ENCODE measurements around the gene GLMP. TPM values are rescaled to one million over a fixed set of nuclear protein-coding genes. Genes with fewer than 3 reads are reported as not detected.

GLMP gene
- total RNA-seq, 4 donors from 2014 or later, result 27.0 to 47.8 (median 37.5) TPM

- Histone ChIP-seq H3K4me1 (no peaks in the 10 kb centered on the region), H3K9me3 (no peaks in the 10 kb centered on the region), H3K27me3 (no peaks in the 10 kb centered on the region), H3K27ac (replicated peaks in 1 of 4) (no peak overlapping the region), H3K36me3 (peaks cover 90 to 100% (median 99%) of the 10 kb centered on the region in 4 donors), H3K4me3 (no peak overlapping the region)
- DNase-seq (ENCODE audit: extremely low spot score), result no peak
- intact Hi-C loops (cut with DNase I), result no loop called here
- WGBS, result 53% methylated on average over 1 of the region's 1 CpG
- no peak for TF ChIP-seq POLR2A (IDR thresholded peaks at IDR 0.05; ENCODE audit: low read depth)
- peak; percentile 28 to 52 (median 40) for TF ChIP-seq CTCF (IDR thresholded peaks at IDR 0.05)
These were observed 24.2 kb upstream of the GLMP start for GRCh38 chr1:156319664-156320063.

GRCh38 chr1:156316909-156317308 lies 21.4 kb upstream of the GLMP start:
- intact Hi-C loops (cut with DNase I), result no loop called here
- Histone ChIP-seq H3K4me3 (no peak overlapping the region), H3K4me1 (no peaks in the 10 kb centered on the region), H3K36me3 (peaks cover 78 to 100% (median 100%) of the 10 kb centered on the region in 4 donors), H3K27me3 (no peaks in the 10 kb centered on the region), H3K27ac (replicated peaks in 1 of 4) (no peak overlapping the region), H3K9me3 (no peaks in the 10 kb centered on the region)
- no peak for TF ChIP-seq CTCF (IDR thresholded peaks at IDR 0.05)
- TF ChIP-seq POLR2A (IDR thresholded peaks at IDR 0.05; ENCODE audit: low read depth), result no peak
- TF ChIP-seq POLR2AphosphoS5 (IDR thresholded peaks at IDR 0.05), result no peak
- no peak for TF ChIP-seq EP300 (IDR thresholded peaks at IDR 0.05)
- WGBS, result 92% methylated on average over 7 of the region's 7 CpGs
- DNase-seq (ENCODE audit: extremely low spot score), result no peak

- TF ChIP-seq CTCF (IDR thresholded peaks at IDR 0.05) (no peak), EP300 (IDR thresholded peaks at IDR 0.05) (no peak), POLR2AphosphoS5 (IDR thresholded peaks at IDR 0.05) (no peak), POLR2A (IDR thresholded peaks at IDR 0.05; ENCODE audit: low read depth) (no peak)
- Histone ChIP-seq H3K4me1 (no peaks in the 10 kb centered on the region), H3K27me3 (no peaks in the 10 kb centered on the region), H3K36me3 (peaks cover 64 to 100% (median 99%) of the 10 kb centered on the region in 4 donors), H3K9me3 (no peaks in the 10 kb centered on the region), H3K4me3 (no peak overlapping the region), H3K27ac (replicated peaks in 1 of 4) (no peak overlapping the region)
- intact Hi-C loops (cut with DNase I), result no loop called here
- WGBS, result 81% methylated on average over 6 of the region's 6 CpGs
- DNase-seq (ENCODE audit: extremely low spot score), result no peak
These were observed 15.5 kb upstream of the GLMP start for GRCh38 chr1:156310962-156311361.

- Histone ChIP-seq H3K4me1 (no peaks in the 10 kb centered on the region), H3K27me3 (no peaks in the 10 kb centered on the region), H3K27ac (replicated peaks in 1 of 4) (no peak overlapping the region), H3K9me3 (no peaks in the 10 kb centered on the region), H3K36me3 (peaks cover 46 to 95% (median 78%) of the 10 kb centered on the region in 4 donors), H3K4me3 (no peak overlapping the region)
- intact Hi-C loops (cut with DNase I), result no loop called here
- TF ChIP-seq POLR2AphosphoS5 (IDR thresholded peaks at IDR 0.05) (no peak), EP300 (IDR thresholded peaks at IDR 0.05) (no peak), POLR2A (IDR thresholded peaks at IDR 0.05; ENCODE audit: low read depth) (no peak), CTCF (IDR thresholded peaks at IDR 0.05) (no peak)
- no peak for DNase-seq (ENCODE audit: extremely low spot score)
These were observed 12.6 kb upstream of the GLMP start for GRCh38 chr1:156308078-156308477.

- intact Hi-C loops (cut with DNase I), result no loop called here
- Histone ChIP-seq H3K36me3 (peaks cover 26 to 68% (median 49%) of the 10 kb centered on the region in 4 donors), H3K4me3 (no peak overlapping the region), H3K9me3 (no peaks in the 10 kb centered on the region), H3K4me1 (no peaks in the 10 kb centered on the region), H3K27me3 (no peaks in the 10 kb centered on the region), H3K27ac (replicated peaks in 1 of 4) (no peak overlapping the region)
- no peak for DNase-seq (ENCODE audit: extremely low spot score)
- TF ChIP-seq CTCF (IDR thresholded peaks at IDR 0.05) (no peak), POLR2AphosphoS5 (IDR thresholded peaks at IDR 0.05) (no peak), POLR2A (IDR thresholded peaks at IDR 0.05; ENCODE audit: low read depth) (no peak), EP300 (IDR thresholded peaks at IDR 0.05) (no peak)
- WGBS, result 72% methylated on average over 2 of the region's 2 CpGs
These were observed 9.7 kb upstream of the GLMP start for GRCh38 chr1:156305215-156305614.
